ENCODE data around the gene CYP3A4.
"Not testable (repeated sequence)": the region's sequence is repeated elsewhere in the genome, so short reads cannot be mapped to it uniquely, and the experiment has no call there.

Gene CYP3A4

DNA sequence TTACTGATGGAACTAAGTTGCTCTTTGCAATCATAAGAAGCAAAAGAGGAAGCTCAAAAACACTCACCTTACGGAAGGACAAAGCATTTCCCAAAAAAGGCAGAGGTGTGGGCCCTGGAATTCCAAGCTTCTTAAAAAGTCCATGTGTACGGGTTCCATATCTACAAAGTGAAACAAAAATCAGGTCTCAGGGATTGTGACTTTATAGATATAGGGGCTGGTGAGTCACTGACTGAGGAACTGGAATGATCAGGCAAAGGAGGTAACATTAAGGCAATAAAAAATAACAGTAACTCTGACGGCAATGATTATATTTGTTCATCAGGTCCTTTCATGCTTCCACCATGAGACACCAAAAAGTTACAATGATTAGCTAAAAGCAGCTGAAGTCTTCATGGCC lies 53.0 kb downstream of the CYP3A4 start:
- Histone ChIP-seq H3F3A (ENCODE audit: insufficient read depth) (no peaks in the 10 kb centered on the region), H3K79me2 (ENCODE audit: insufficient read depth, low read length) (no peaks in the 10 kb centered on the region), H3K36me3 (ENCODE audit: low read length) (no peaks in the 10 kb centered on the region), H3K27me3 (ENCODE audit: low read length) (no peaks in the 10 kb centered on the region), H3K9me2 (replicated peaks; ENCODE audit: insufficient read depth, low read length) (no peaks in the 10 kb centered on the region), H4K20me1 (ENCODE audit: low read depth, low read length) (no peaks in the 10 kb centered on the region), H3K9me3 (ENCODE audit: insufficient read depth, low read length) (no peaks in the 10 kb centered on the region), H3K4me3 (ENCODE audit: insufficient read depth, low read length, poor library complexity, severe bottlenecking) (no peak overlapping the region), H3K27ac (ENCODE audit: low read depth, low read length) (no peak overlapping the region), H3K9ac (ENCODE audit: low read length) (no peak overlapping the region), H3K4me2 (ENCODE audit: low read depth, low read length, poor library complexity, severe bottlenecking) (no peak overlapping the region), H2AFZ (ENCODE audit: low read depth, low read length, severe bottlenecking) (no peak overlapping the region)
- TF ChIP-seq EZH2phosphoT487 (conservative IDR thresholded peaks at IDR 0.05; ENCODE audit: low read length) = no peak
- TF ChIP-seq, protein P1, sequence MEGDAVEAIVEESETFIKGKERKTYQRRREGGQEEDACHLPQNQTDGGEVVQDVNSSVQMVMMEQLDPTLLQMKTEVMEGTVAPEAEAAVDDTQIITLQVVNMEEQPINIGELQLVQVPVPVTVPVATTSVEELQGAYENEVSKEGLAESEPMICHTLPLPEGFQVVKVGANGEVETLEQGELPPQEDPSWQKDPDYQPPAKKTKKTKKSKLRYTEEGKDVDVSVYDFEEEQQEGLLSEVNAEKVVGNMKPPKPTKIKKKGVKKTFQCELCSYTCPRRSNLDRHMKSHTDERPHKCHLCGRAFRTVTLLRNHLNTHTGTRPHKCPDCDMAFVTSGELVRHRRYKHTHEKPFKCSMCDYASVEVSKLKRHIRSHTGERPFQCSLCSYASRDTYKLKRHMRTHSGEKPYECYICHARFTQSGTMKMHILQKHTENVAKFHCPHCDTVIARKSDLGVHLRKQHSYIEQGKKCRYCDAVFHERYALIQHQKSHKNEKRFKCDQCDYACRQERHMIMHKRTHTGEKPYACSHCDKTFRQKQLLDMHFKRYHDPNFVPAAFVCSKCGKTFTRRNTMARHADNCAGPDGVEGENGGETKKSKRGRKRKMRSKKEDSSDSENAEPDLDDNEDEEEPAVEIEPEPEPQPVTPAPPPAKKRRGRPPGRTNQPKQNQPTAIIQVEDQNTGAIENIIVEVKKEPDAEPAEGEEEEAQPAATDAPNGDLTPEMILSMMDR (IDR thresholded peaks at IDR 0.05; ENCODE audit: insufficient read depth, low read length, poor library complexity, severe bottlenecking) = no peak

DNA sequence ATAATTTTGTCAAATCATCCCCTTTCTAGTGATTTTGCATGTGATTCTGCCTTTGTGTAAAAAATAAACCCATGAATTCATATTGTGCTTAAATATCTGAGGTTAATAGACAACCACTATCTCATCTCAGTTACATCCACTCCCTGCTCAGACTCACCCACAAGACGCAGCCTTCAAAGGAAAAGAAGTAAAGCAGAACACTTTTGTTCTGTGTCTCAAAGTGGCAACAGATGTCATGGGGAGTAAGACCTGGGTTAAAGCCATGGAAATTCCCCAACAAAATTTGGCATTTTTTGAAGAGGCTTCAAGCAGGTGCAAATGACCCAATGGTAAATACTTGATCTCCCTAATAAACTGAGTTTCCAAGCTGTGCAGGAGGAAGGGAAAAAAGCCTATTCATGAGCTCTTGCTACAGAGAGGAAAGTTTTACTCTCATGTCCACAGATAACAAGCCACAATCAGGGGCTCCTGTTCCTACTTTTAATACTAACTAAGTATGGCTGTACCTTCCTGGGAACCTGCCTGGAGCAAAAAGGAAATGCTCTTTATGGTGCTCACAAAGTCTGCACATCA lies 53.7 kb downstream of the CYP3A4 start:
- no peaks in the 10 kb centered on the region for H3K9me2 ChIP-seq (replicated peaks; ENCODE audit: insufficient read depth, low read length)
- H2AFZ ChIP-seq (ENCODE audit: low read depth, low read length, severe bottlenecking) = no peak overlapping the region
- no peaks in the 10 kb centered on the region for H3K9me3 ChIP-seq (ENCODE audit: insufficient read depth, low read length)
- H3K36me3 ChIP-seq (ENCODE audit: low read length) = no peaks in the 10 kb centered on the region
- H4K20me1 ChIP-seq (ENCODE audit: low read depth, low read length) = no peaks in the 10 kb centered on the region
- no peak overlapping the region for H3K27ac ChIP-seq (ENCODE audit: low read depth, low read length)
- H3K4me2 ChIP-seq (ENCODE audit: low read depth, low read length, poor library complexity, severe bottlenecking) = no peak overlapping the region
- no peaks in the 10 kb centered on the region for H3F3A ChIP-seq (ENCODE audit: insufficient read depth)
- no peak overlapping the region for H3K4me3 ChIP-seq (ENCODE audit: insufficient read depth, low read length, poor library complexity, severe bottlenecking)
- no peaks in the 10 kb centered on the region for H3K27me3 ChIP-seq (ENCODE audit: low read length)
- H3K9ac ChIP-seq (ENCODE audit: low read length) = no peak overlapping the region
- TF ChIP-seq, protein P1 (IDR thresholded peaks at IDR 0.05; ENCODE audit: insufficient read depth, low read length, poor library complexity, severe bottlenecking) = no peak
- no peak for TF ChIP-seq EZH2phosphoT487 (conservative IDR thresholded peaks at IDR 0.05; ENCODE audit: low read length)
- no peaks in the 10 kb centered on the region for H3K79me2 ChIP-seq (ENCODE audit: insufficient read depth, low read length)

DNA sequence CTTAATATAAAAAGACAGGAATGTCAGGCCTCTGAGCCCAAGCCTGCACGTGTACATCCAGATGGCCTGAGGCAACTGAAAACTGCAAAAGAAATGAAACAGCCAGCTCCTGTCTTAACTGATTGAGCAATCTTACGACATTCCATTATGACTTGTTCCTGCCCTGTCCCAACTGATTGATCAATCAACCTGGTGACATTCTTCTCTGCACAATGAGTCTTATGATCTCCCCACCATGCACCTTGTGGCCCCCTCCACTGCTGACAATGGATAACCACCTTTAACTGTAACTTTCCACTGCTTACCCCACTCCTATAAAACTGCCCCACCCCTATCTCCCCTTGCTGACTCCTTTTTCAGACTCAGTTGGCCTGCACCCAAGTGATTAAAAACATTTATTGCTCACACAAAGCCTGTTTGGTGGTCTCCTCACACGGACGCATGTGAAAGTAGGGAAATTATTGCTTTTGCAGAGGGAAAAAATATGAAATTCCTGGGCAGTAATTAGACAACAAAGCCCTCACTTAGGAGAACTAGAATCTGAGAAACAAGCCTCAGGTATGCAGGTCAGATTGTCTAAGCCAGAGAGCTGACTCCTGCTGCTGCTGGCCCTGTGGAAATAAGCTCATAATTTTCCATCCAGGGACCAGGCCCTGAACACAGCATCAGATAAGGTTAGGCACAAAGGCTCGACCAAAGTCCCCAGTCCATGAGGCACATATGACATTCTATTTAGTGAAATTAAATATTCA lies 54.3 kb downstream of the CYP3A4 start:
- Histone ChIP-seq H3K4me3 (ENCODE audit: insufficient read depth, low read length, poor library complexity, severe bottlenecking) (no peak overlapping the region), H3F3A (ENCODE audit: insufficient read depth) (no peaks in the 10 kb centered on the region), H3K36me3 (ENCODE audit: low read length) (no peaks in the 10 kb centered on the region), H2AFZ (ENCODE audit: low read depth, low read length, severe bottlenecking) (no peak overlapping the region), H4K20me1 (ENCODE audit: low read depth, low read length) (no peaks in the 10 kb centered on the region), H3K9ac (ENCODE audit: low read length) (no peak overlapping the region), H3K9me2 (replicated peaks; ENCODE audit: insufficient read depth, low read length) (no peaks in the 10 kb centered on the region), H3K27me3 (ENCODE audit: low read length) (no peaks in the 10 kb centered on the region), H3K27ac (ENCODE audit: low read depth, low read length) (no peak overlapping the region), H3K79me2 (ENCODE audit: insufficient read depth, low read length) (no peaks in the 10 kb centered on the region), H3K4me2 (ENCODE audit: low read depth, low read length, poor library complexity, severe bottlenecking) (no peak overlapping the region), H3K9me3 (ENCODE audit: insufficient read depth, low read length) (no peaks in the 10 kb centered on the region)
- no peak for TF ChIP-seq EZH2phosphoT487 (conservative IDR thresholded peaks at IDR 0.05; ENCODE audit: low read length)

DNA sequence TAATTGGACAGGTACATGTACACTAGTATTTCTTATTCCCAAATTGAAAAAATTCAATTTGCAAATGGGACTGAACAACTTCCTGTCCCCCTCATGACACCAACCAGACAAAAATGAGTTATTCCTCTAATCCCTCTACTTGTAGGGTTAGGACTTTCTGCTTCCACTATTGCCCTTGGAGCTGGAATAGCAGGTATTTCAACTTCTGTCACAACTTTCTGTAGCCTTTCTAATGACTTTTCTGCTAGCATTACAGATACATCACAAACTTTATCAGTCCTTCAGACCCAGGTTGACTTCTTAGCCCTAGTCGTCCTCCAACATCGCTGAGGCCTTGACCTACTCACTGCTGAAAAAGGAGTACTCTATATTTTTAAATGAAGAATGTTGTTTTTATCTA lies 55.4 kb downstream of the CYP3A4 start:
- Histone ChIP-seq H3K9me2 (replicated peaks; ENCODE audit: insufficient read depth, low read length) (no peaks in the 10 kb centered on the region), H2AFZ (ENCODE audit: low read depth, low read length, severe bottlenecking) (no peak overlapping the region), H3K4me2 (ENCODE audit: low read depth, low read length, poor library complexity, severe bottlenecking) (no peak overlapping the region), H3F3A (ENCODE audit: insufficient read depth) (no peaks in the 10 kb centered on the region), H3K79me2 (ENCODE audit: insufficient read depth, low read length) (no peaks in the 10 kb centered on the region), H3K27ac (ENCODE audit: low read depth, low read length) (no peak overlapping the region), H4K20me1 (ENCODE audit: low read depth, low read length) (no peaks in the 10 kb centered on the region), H3K36me3 (ENCODE audit: low read length) (no peaks in the 10 kb centered on the region), H3K9me3 (ENCODE audit: insufficient read depth, low read length) (no peaks in the 10 kb centered on the region), H3K27me3 (ENCODE audit: low read length) (no peaks in the 10 kb centered on the region), H3K4me3 (ENCODE audit: insufficient read depth, low read length, poor library complexity, severe bottlenecking) (no peak overlapping the region), H3K9ac (ENCODE audit: low read length) (no peak overlapping the region)
- TF ChIP-seq, protein P1 (IDR thresholded peaks at IDR 0.05; ENCODE audit: insufficient read depth, low read length, poor library complexity, severe bottlenecking) = no peak
- no peak for TF ChIP-seq EZH2phosphoT487 (conservative IDR thresholded peaks at IDR 0.05; ENCODE audit: low read length)

DNA sequence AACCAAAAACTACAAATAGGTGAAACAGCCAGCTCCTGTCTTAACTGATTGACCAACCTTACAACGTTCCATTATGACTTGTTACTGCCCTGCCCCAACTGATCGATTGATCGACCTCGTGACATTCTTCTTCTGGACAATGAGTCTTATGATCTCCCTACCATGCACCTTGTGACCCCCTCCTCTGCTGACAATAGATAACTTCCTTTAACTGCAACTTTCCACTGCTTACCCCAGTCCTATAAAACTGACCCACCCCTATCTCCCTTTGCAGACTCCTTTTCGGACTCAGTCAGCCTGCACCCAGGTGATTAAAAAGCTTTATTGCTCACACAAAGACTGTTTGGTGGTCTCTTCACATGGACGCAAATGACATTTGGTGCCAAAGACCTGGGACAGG lies 60.8 kb downstream of the CYP3A4 start:
- H3K9ac ChIP-seq (ENCODE audit: low read length); H3K36me3 ChIP-seq (ENCODE audit: low read length); H3K4me3 ChIP-seq (ENCODE audit: insufficient read depth, low read length, poor library complexity, severe bottlenecking); H3K9me3 ChIP-seq (ENCODE audit: insufficient read depth, low read length); H2AFZ ChIP-seq (ENCODE audit: low read depth, low read length, severe bottlenecking); H3K9me2 ChIP-seq (replicated peaks; ENCODE audit: insufficient read depth, low read length); H3K27me3 ChIP-seq (ENCODE audit: low read length); H3K79me2 ChIP-seq (ENCODE audit: insufficient read depth, low read length); H3F3A ChIP-seq (ENCODE audit: insufficient read depth); H4K20me1 ChIP-seq (ENCODE audit: low read depth, low read length); H3K27ac ChIP-seq (ENCODE audit: low read depth, low read length); H3K4me2 ChIP-seq (ENCODE audit: low read depth, low read length, poor library complexity, severe bottlenecking): not testable (repeated sequence)

All from SU-DHL-6 (cell line).